B cell (primary cell): ENCODE data around the gene ZNF764. TPM values are rescaled to one million over a fixed set of nuclear protein-coding genes. Genes with fewer than 3 reads are reported as not detected.
A peak's percentile ranks its signal among the peaks of the same experiment; 100 is the strongest.

ENCODE experiments used
- ATAC-seq: fragments of 200-7000 bp; cut with Tn5 transposase; one replicate; pipeline ENCODE4 v1.10.0; 2021; ENCODE audit warnings: low read depth, mild to moderate bottlenecking, moderate number of reproducible peaks, moderate library complexity
- CTCF ChIA-PET: fragments of 350-600 bp; sonication (Branson Sonifier 250); formaldehyde crosslinking; loops from one replicate; lab custom pipeline; 2021; ENCODE audit warnings: antibody characterized with exemption, inconsistent platforms; lab: Charles Lee
- POLR2A ChIA-PET: fragments of 350-600 bp; sonication (Branson Sonifier 250); formaldehyde crosslinking; loops from one replicate; lab custom pipeline; 2021; ENCODE audit warnings: antibody characterized with exemption; lab: Charles Lee
- DNase-seq: peaks from one replicate; pipeline ENCODE4 v3.0.0; 2013
- H2AFZ ChIP-seq: 2 replicates; pipeline ENCODE4 v1.6.1; 2012; ENCODE audit warnings: mild to moderate bottlenecking, low read depth, low read length; ENCODE audit not compliant: insufficient read depth, poor library complexity, severe bottlenecking
- H3K27ac ChIP-seq, 2 donors: 1 replicate in 1 of 2; 2 replicates in 1 of 2; pipeline ENCODE4 v1.5.1; 2012 to 2013; ENCODE audit warnings: low read length in 2 of 2, mild to moderate bottlenecking in 2 of 2, moderate library complexity in 1 of 2
- H3K27me3 ChIP-seq, 4 experiments: fragments of 200-600 bp in 1 of 4; sonication (generic) in 1 of 4; replicated peaks in 1 of 4; 1 replicate in 2 of 4; 2 replicates in 2 of 4; pipeline versions ENCODE4 v1.6.1 to v1.7.0; 2013 to 2016; ENCODE audit warnings: low read length in 3 of 4, mild to moderate bottlenecking in 2 of 4, mixed read lengths in 1 of 4, moderate library complexity in 1 of 4; ENCODE audit not compliant: insufficient read depth in 4 of 4, control insufficient read depth in 3 of 4; ENCODE audit errors: control extremely low read depth in 1 of 4
- H3K36me3 ChIP-seq, 2 experiments: replicated peaks in 1 of 2; 1 replicate in 1 of 2; 2 replicates in 1 of 2; pipeline versions ENCODE4 v1.6.1 to v1.7.1; 2013; ENCODE audit warnings: low read length in 1 of 2; ENCODE audit not compliant: insufficient read depth in 2 of 2, control insufficient read depth in 1 of 2; ENCODE audit errors: control extremely low read depth in 1 of 2, extremely low read depth in 1 of 2
- H3K4me1 ChIP-seq, 2 donors: fragments of 200-600 bp in 1 of 2; sonication (generic) in 1 of 2; 1 replicate in 1 of 2; 2 replicates in 1 of 2; pipeline versions ENCODE4 v1.5.1 to v1.6.1; 2013 to 2017; ENCODE audit warnings: low read length in 2 of 2; ENCODE audit not compliant: control insufficient read depth in 2 of 2, insufficient read depth in 2 of 2
- H3K4me2 ChIP-seq: replicated peaks from 2 replicates; pipeline ENCODE3; 2012; ENCODE audit warnings: mild to moderate bottlenecking, low read depth, low read length; ENCODE audit not compliant: poor library complexity, severe bottlenecking
- H3K4me3 ChIP-seq, 5 experiments: fragments of 200-600 bp in 1 of 5; sonication (generic) in 1 of 5; 1 replicate in 3 of 5; 2 replicates in 2 of 5; pipeline versions ENCODE4 v1.5.1 to v1.7.0; 2011 to 2016; ENCODE audit warnings: low read length in 4 of 5, mild to moderate bottlenecking in 4 of 5, low read depth in 2 of 5, control low read depth in 1 of 5, moderate library complexity in 1 of 5; ENCODE audit not compliant: insufficient read depth in 1 of 5; ENCODE audit errors: control extremely low read depth in 1 of 5, extremely low read depth in 1 of 5
- H3K79me2 ChIP-seq: fragments of 200-600 bp; sonication (generic); one replicate; pipeline ENCODE4 v1.6.0; 2016; ENCODE audit warnings: low read length; ENCODE audit not compliant: control insufficient read depth, insufficient read depth
- H3K9ac ChIP-seq: fragments of 200-600 bp; sonication (generic); 2 replicates; pipeline ENCODE4 v1.6.1; 2017; ENCODE audit warnings: mild to moderate bottlenecking, low read length, moderate library complexity
- H3K9me3 ChIP-seq, 3 donors: one replicate each; pipeline versions ENCODE4 v1.6.1 to v1.7.1; 2013; ENCODE audit warnings: low read length in 2 of 3; ENCODE audit not compliant: control insufficient read depth in 2 of 3, insufficient read depth in 1 of 3; ENCODE audit errors: control extremely low read depth in 1 of 3
- H4K20me1 ChIP-seq: 2 replicates; pipeline ENCODE4 v1.6.0; 2012; ENCODE audit warnings: mild to moderate bottlenecking, low read length; ENCODE audit not compliant: insufficient read depth, control insufficient read depth, poor library complexity, severe bottlenecking
- H3K27ac Mint-ChIP-seq: one replicate; pipeline ENCODE4 v1.8.0; 2021; ENCODE audit warnings: mixed read lengths
- H3K27me3 Mint-ChIP-seq: one replicate; pipeline ENCODE4 v1.8.0; 2021; ENCODE audit warnings: mixed read lengths
- H3K4me1 Mint-ChIP-seq: one replicate; pipeline ENCODE4 v1.8.0; 2021; ENCODE audit warnings: mixed read lengths
- H3K4me3 Mint-ChIP-seq: one replicate; pipeline ENCODE4 v1.8.0; 2021; ENCODE audit warnings: mixed read lengths
- H3K9me3 Mint-ChIP-seq: one replicate; pipeline ENCODE4 v1.8.0; 2022; ENCODE audit warnings: mixed read lengths; ENCODE audit not compliant: insufficient read depth
- EZH2 ChIP-seq: IDR thresholded peaks from 2 replicates; pipeline ENCODE4 v1.6.1; 2012; ENCODE audit warnings: borderline replicate concordance, low read depth, mild to moderate bottlenecking, moderate library complexity, low read length; ENCODE audit not compliant: insufficient read depth, poor library complexity, severe bottlenecking
- WGBS: methylation state at CpG from one replicate; pipeline ENCODE4 v1.1.5; 2013; ENCODE audit warnings: missing lambda C conversion rate; ENCODE audit not compliant: insufficient coverage; 5-methylcytosine and 5-hydroxymethylcytosine counted together
- intact Hi-C: fragments of 100-400 bp; cut with micrococcal nuclease; formaldehyde crosslinking; loops from one replicate; pipeline ENCODE4 v1.10.0; 2022
- polyA plus RNA-seq: library from polyadenylated mRNA; depleted of rRNA; stranded (reverse); fragments of >200 nt; gene quantifications from 2 replicates; pipeline ENCODE4 v1.2.3, GENCODE V29; 2012
- total RNA-seq, 2 donors: library from RNA; stranded (reverse); fragments of 120-200 nt in 1 of 2; gene quantifications; 1 replicate in 1 of 2; 2 replicates in 1 of 2; pipeline versions ENCODE4 v1.2.3 to v1.2.4, GENCODE V29; 2013 to 2022
- TF ChIP-seq, protein P1 (sequence below): fragments of 200-600 bp; IDR thresholded peaks from one replicate; pipeline ENCODE4 v1.8.0; 2022; ENCODE audit warnings: antibody characterized with exemption, mild to moderate bottlenecking

Gene ZNF764
- total and polyA plus RNA-seq, 2 donors (not counting 1 experiment from before 2014, with no cell fraction given) = 12.6 to 20.9 TPM

DNA sequence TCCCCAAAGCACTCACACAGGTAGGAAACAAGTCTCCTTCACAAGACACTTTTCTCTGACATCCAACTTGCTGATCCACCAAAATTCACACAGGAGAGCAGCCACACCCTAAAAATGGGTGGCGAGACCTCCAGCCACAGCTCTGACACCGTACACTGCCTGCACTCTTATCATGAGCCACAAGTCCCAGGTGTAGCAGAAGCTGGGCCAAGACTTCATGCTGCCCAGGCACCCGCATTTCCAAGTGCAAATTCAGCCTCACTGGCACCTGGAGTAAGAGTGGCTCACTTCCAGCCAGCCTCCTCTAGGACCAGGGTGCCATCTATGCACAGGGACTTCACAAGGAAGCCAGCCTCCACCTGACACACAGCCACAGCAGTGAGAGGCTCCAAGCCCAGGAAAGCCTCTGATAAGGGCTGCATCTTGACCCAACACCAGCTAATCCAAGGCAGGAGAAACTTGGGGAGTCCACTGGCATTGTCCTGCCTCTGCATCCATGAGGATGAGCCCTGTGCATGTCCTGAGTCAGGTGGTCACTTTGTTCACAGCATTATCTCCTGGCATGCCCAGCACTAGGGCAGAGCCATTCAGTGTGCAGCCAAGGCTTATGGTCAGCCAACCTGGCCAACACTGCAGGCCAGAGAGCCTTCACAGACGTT is 29.2 kb downstream of the ZNF764 start:
- Histone ChIP-seq H3K9ac (no peak overlapping the region), H3K9me3 (no peaks in the 10 kb centered on the region), H3K4me1 (peaks cover 13 to 40% of the 10 kb centered on the region in 2 donors), H3K4me3 (no peak overlapping the region), H4K20me1 (no peaks in the 10 kb centered on the region), H3K36me3 (peaks cover 0 to 9% of the 10 kb centered on the region in 2 experiments), H2AFZ (no peak overlapping the region), H3K27ac (no peak overlapping the region), H3K27me3 (no peaks in the 10 kb centered on the region), H3K4me2 (no peak overlapping the region), H3K79me2 (peaks cover 23% of the 10 kb centered on the region)
- Mint-ChIP-seq H3K9me3 (no peaks in the 10 kb centered on the region), H3K27me3 (no peaks in the 10 kb centered on the region), H3K4me3 (peak overlapping the region; percentile 30), H3K27ac (peak overlapping the region; percentile 60), H3K4me1 (peaks cover 28% of the 10 kb centered on the region)
- intact Hi-C loops = loop anchor here (5.0 kb wide), 2 partner anchors 72 to 112 kb away; no protein-coding TSS in a partner anchor
- DNase-seq (no peak), ATAC-seq (no peak)
- POLR2A ChIA-PET = interaction anchor here (0.6 to 2.4 kb wide), 4 partner anchors 29 to 1705 kb away, joined by 3 to 12 read pairs (median 6); partner anchors contain the start of gene ZNF764
- CTCF ChIA-PET = interaction anchor here (0.6 to 1.6 kb wide), 4 partner anchors 12 to 79 kb away, joined by 3 to 5 read pairs (median 4); partner anchors contain the start of gene ZNF688
- 93% methylated on average over 4 of the region's 4 CpGs for WGBS
- TF ChIP-seq EZH2 = no peak
- TF ChIP-seq, protein P1, sequence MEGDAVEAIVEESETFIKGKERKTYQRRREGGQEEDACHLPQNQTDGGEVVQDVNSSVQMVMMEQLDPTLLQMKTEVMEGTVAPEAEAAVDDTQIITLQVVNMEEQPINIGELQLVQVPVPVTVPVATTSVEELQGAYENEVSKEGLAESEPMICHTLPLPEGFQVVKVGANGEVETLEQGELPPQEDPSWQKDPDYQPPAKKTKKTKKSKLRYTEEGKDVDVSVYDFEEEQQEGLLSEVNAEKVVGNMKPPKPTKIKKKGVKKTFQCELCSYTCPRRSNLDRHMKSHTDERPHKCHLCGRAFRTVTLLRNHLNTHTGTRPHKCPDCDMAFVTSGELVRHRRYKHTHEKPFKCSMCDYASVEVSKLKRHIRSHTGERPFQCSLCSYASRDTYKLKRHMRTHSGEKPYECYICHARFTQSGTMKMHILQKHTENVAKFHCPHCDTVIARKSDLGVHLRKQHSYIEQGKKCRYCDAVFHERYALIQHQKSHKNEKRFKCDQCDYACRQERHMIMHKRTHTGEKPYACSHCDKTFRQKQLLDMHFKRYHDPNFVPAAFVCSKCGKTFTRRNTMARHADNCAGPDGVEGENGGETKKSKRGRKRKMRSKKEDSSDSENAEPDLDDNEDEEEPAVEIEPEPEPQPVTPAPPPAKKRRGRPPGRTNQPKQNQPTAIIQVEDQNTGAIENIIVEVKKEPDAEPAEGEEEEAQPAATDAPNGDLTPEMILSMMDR = no peak
